Coronary artery (tissue), 2 donors: ENCODE measurements around the gene EXOSC9.

Experiments used
- DNase-seq: peaks from one replicate; pipeline ENCODE4 v3.0.0-alpha.2; 2017; ENCODE audit warnings: low spot score
- H3K27ac ChIP-seq, 2 donors: fragments of 200-600 bp; sonication (generic); one replicate each; pipeline ENCODE4 v1.5.1; 2016 to 2019
- H3K4me3 ChIP-seq: fragments of 200-600 bp; sonication (generic); 2 replicates; pipeline ENCODE4 v1.5.1; 2016; ENCODE audit warnings: mild to moderate bottlenecking, moderate library complexity
- TF ChIP-seq, protein P1 (sequence below): fragments of 200-600 bp; sonication (generic); IDR thresholded peaks from one replicate; pipeline ENCODE4 v1.5.1; 2019; ENCODE audit warnings: antibody characterized with exemption

EXOSC9 gene

DNA sequence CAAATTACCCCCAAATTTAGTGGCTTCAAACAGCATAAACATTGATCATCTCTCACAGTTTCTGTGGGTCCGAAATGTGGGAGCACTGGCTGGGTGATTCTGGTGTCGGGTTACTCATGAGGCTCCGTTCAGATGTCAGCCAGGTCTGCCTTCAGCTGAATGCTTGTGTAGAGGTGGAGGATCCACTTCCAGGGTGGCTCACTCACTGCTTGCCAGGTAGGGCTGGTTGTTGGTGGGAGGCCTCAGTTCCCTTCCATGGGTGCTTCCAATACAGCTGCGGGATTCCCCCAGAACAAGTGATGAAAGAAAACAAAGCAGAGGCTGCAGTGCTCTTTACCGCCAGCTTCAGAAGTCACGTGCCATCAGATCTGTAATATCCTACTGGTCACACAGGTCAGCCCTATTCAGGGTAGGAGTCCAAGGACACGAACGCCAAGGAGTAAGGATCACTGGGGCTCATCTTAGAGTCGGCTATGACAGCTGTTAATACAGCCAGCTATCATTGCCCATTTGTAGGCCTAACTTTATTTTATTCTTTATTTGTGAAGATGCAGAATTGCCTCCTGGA, 35.1 kb upstream of the EXOSC9 start:
- no peak for DNase-seq
- TF ChIP-seq, protein P1, sequence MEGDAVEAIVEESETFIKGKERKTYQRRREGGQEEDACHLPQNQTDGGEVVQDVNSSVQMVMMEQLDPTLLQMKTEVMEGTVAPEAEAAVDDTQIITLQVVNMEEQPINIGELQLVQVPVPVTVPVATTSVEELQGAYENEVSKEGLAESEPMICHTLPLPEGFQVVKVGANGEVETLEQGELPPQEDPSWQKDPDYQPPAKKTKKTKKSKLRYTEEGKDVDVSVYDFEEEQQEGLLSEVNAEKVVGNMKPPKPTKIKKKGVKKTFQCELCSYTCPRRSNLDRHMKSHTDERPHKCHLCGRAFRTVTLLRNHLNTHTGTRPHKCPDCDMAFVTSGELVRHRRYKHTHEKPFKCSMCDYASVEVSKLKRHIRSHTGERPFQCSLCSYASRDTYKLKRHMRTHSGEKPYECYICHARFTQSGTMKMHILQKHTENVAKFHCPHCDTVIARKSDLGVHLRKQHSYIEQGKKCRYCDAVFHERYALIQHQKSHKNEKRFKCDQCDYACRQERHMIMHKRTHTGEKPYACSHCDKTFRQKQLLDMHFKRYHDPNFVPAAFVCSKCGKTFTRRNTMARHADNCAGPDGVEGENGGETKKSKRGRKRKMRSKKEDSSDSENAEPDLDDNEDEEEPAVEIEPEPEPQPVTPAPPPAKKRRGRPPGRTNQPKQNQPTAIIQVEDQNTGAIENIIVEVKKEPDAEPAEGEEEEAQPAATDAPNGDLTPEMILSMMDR, result no peak

DNA sequence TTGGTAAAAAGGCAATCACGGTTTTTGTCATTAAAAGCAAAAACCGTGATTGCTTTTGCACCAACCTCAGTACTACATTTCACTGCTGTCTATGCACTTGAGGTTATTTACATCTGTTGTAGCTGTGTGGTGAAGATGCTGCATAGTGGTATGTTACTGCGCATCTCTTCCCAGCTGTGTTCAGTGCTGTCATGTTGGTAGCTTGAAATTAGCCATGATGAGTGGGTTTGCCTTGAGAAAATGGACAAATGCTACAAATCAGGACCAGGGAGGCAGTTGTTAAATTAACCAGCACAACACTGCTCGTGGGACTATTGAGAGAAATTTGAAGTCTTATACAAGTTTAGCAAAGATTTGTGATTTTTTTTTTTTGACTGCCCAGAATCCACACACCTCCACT, 34.0 kb upstream of the EXOSC9 start:
- no peak overlapping the region for H3K27ac ChIP-seq
- H3K4me3 ChIP-seq, result no peak overlapping the region
- TF ChIP-seq, protein P1, result no peak
- no peak for DNase-seq

More for the DNA sequence above, 35.1 kb upstream of the EXOSC9 start:
- no peak overlapping the region for H3K4me3 ChIP-seq
- H3K27ac ChIP-seq, result no peak overlapping the region

DNA sequence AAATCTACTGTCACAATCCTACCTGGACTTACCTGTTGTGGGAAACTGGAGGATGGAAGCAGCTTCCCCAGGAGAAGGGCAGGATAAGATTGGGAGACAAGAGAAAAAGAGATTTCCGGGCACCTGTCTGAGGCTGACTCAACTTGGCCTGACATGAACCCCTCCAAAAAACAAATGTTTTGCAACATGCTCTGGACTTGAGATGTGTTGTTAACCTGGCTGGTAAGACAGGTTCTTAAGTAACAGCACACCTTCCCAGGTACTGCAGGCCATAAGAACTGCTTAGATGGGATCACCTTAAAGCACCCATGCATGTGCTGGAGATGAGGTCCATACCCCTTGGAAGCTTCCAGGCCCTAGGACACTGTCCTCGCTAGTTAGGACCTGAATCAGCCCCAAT, 31.8 kb upstream of the EXOSC9 start:
- no peak for DNase-seq
- no peak overlapping the region for H3K27ac ChIP-seq
- TF ChIP-seq, protein P1, result no peak
- H3K4me3 ChIP-seq, result no peak overlapping the region

DNA sequence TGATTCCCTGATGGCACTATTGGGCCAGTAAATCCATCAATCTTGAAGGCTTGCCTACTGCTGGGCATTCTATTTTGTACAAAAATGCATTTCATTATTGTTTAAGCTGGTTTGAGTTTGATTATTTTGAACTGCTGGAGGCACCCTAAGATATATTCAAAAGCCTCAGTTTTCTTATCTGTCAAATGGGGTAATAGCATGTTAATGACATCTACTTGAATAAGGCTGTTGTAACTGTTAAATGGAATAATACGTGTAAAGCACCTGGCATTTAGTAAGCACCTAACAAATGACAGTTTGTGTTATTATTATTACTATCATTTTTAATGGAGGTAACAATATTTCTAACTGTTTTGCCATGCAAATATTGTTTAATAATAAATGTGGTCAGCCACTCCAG, 29.3 kb upstream of the EXOSC9 start:
- no peak overlapping the region for H3K27ac ChIP-seq
- H3K4me3 ChIP-seq, result no peak overlapping the region
- no peak for DNase-seq
- TF ChIP-seq, protein P1, result no peak

DNA sequence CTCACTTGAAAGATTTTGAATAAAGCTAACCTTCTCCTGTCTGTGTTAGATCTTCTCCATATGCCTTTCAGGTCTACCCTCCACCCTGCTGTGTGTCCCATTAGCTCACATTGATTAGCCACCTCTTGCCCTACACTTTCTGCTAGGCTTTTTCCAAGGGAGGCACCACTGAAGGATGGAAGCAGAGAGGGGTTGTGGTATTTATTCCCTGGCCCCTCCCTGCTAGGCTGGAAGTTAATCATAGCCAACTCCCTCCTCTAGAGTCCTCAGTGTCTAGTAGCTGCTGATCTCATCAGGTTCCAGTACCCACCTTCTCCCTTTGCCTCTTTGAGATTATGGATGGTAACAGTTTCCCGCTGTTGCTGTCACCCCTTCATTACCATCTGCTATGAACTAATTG, 27.2 kb upstream of the EXOSC9 start:
- Histone ChIP-seq H3K27ac (no peak overlapping the region), H3K4me3 (no peak overlapping the region)
- TF ChIP-seq, protein P1, result no peak
- DNase-seq, result no peak

DNA sequence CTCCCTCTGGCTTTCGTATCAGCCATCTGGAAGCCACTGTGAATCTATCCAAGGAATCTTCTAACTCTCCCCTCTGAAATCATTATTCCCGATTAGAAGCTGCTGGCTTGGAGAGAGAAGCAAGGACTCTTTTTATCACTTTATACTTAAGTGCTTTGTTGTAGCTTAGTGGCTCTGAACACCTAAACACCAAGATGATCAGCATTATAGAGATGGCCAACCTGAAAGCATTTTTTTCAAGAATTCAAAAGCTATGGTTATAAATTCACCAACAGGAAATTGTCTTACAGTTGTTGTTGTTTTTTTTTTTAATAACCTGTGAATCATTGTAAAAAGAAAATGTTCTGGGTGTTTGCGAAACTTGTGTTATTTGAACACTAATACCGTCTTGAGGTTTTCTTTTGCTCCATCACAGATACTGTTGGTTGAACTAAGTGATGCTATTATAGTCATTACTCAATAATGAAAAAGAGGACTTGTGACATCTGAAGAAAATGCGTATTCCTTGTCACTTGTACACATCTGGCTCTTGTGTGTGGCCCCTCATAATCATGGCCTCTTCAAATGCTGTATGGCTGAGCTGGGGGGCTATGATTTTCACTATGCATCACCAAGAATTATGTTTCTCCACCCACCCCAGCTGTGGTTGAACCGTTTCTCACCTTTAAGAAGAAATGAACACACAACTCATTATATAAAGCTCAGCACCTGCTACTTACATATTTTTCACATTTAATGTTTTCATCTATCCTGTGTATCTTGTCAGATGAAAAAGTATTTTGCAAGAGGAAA, 24.3 kb upstream of the EXOSC9 start:
- no peak overlapping the region for H3K4me3 ChIP-seq
- DNase-seq, result no peak
- H3K27ac ChIP-seq, result no peak overlapping the region
- TF ChIP-seq, protein P1, result no peak

DNA sequence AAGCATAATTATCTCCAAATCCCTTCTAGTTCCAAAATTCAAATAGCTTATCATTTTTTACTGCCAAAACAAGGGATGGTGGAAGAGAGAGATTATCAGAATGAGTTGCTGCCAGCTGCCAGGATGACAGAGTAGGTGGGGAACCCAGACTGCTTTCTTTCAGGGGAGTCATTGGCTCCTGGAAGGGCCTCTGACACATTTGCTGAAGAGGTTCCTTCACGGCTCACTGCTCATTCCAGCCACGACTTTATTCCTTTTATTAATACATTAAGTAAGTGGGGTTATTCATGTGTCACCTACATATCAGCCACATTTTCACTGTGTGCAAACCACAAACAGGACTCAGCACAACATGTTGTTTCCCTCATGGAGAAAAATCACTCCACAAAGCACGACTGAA, 23.5 kb upstream of the EXOSC9 start:
- DNase-seq, result no peak
- Histone ChIP-seq H3K27ac (no peak overlapping the region), H3K4me3 (no peak overlapping the region)
- TF ChIP-seq, protein P1, result no peak
